GM21786 (cell line): Measurements from ENCODE around the gene VAPA.
"Not testable (repeated sequence)": the region's sequence is repeated elsewhere in the genome, so short reads cannot be mapped to it uniquely, and the experiment has no call there.

ENCODE experiments used
- ATAC-seq: cut with Tn5 transposase; IDR thresholded peaks from one replicate; pipeline ENCODE4 v1.9.1; 2021; ENCODE audit not compliant: unreplicated experiment

The VAPA gene

DNA sequence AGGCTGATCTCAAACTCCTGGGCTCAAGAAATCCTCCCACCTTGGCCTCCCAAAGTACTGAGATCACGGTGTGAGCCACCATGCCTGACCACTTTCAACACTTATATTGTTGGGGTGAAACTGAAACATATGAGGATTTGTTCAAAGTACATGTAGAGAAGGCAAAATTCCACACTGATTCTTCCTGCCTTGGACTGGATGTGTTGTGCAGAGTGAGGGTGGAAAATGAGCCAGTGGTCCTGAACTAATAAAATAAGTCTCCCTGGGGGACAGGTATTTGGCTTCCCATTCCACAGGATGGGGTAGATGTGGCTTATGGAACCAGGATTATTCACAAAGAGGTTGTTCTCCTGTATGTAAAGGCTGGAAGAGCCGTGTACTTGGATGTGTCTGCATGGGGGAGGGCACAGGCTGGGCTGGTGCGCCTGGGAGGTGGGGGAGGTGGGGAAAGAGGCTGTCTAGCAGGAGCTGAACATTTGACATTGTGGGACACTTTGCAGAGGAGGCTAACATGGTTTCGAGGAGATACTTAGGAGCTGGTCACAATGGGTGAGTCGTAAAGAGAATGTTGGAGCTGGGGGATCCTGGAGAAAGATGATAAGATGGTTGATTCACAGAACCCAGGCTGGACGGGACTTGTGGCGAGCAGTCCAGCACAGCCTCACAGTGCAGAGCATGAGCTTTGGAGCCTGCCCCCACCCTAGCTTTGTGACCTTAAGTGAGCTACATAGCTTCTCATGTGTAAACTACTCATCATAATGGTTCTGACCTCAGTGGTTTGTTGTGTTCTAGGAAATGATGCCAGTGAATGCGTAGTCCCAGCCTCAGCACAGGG is 28.4 kb upstream of the VAPA start, which contains the start of gene TXNDC2:
Gene TXNDC2 (plus strand): TSS at position 804 of the 835 bp plus-strand sequence. CDS start 708 bp downstream, outside the sequence.
- no peak for ATAC-seq

DNA sequence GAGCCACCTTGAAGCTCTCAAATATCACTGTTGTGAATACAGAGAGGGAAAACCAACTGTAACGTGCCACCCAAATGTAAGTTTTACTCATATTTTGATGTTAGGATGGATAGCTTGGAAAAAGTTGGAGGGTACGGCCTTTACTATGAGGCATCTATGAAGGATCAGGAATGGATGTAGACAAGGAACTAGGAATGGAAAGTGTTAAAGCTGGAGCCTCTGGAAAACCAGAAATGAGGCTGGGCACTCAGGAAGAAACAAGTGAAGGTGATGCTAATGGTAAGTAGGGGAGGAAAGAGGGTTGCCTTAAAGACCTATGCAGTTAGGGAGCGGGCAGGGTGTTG is 27.8 kb upstream of the VAPA start:
- ATAC-seq: no peak

DNA sequence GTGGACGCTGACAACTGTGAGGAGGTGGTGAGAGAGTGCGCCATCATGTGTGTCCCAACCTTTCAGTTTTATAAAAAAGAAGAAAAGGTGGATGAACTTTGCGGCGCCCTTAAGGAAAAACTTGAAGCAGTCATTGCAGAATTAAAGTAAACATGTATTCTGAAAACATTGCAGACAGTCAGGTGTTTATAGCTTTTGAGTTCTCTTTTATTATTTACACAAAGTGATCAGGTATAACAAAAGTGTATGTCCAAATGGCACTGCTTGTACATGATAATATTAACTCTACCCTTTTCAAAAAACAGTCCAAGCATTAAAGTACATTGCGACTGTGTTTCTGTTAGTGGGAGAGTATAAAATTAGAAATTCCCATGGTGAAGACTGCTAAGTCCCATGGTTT is 25.8 kb upstream of the VAPA start:
- ATAC-seq: no peak

DNA sequence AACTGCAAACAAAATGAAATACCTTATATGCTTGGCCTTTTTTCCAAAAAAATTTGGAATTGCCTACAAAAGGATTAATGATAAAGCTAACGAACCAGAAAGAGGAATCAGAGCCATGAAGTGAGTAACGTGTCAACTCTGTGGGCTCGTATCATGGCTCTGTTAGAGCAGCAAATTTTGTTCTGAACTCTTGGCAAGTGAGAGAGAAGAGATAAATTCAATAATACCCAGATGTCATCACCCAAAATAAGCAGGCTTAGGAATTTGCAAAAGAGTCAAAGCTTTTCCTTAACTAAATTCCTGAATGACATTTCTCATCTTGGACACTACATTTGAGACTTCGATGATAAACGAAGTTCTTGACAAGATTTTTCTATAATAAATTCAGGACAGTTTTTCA is 23.6 kb upstream of the VAPA start:
- no peak for ATAC-seq

DNA sequence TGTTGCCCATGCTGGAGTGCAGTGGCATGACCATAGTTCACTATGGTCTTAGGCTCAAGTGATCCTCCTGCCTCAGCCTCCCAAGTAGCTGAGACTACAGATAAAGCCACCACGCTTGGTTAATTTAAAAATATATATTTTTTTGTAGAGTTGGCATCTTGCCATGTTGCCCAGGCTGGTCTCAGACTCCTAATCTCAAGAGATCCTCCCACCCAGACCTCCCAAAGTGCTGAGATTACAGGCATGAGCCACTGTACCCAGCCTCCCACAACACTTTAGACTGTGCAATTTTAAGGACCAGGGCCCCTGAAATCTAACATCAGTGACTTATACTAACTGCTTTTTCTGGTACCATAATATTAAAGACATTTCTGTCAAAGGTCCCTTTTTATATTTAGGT is 22.9 kb upstream of the VAPA start:
- no peak for ATAC-seq

DNA sequence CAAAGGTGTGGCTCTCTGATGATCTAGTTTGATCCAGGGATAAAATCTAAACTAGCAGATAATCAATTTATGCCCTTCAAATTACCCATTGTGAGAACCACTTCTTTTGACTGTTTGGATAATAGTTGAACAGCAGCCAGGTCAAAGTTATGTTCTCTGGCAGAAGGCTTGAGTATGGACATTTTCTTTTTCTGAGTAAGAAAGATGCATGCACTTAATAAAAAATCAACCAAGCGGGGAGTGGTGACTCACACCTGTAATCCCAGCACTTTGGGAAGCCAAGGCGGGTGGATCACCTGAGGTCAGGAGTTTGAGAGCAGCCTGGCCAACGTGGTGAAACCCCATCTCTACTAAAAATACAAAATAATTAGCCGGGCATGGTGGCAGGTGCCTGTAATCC is 22.3 kb upstream of the VAPA start:
- ATAC-seq: not testable (repeated sequence)

DNA sequence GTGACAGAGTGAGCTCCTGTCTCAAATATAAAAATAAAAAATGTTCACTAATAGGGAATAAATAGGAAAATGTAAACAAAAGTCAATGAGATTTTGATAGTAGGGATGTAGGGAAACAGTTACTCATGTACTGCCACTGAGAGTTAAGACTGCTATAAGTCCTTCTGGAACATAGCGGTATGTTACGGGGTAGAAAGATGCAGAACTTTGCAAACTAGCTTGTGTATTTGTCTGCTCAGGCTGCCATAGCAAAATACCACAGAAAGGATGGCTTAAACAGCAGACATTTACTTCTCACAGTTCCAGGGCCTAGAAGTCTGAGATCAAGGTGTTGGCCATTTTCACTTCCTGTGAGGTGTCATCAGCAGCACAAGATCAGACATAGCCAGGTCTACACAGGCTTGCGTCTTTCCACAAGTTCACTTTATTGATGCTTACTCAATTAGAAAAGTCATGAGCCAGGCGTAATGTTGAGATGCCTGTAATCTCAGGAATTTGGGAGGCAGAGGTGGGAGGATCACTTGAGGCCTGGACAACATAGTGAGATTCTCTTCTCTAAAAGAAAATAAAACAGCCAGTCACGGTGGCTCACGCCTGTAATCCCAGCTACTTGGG is 19.3 kb upstream of the VAPA start:
- ATAC-seq: no peak

DNA sequence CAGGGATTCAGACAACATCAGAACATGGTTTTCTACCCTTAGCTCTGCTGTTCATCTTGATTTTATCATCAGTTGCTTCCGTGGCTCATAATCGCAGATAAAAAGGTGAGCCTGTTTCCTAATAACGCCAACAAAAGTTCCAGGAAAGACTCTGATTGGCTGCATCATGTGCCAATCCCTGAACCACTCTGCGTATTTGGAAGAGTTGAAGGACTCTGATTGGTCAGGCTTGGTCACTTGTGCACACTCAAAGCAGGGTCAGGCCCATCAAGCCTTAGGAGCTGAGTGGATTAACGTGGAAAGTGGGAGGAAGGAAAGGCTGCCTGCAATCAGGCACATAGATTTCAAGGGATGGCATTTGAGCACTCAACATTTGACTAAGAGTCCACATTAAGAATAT is 16.7 kb upstream of the VAPA start:
- ATAC-seq: no peak

DNA sequence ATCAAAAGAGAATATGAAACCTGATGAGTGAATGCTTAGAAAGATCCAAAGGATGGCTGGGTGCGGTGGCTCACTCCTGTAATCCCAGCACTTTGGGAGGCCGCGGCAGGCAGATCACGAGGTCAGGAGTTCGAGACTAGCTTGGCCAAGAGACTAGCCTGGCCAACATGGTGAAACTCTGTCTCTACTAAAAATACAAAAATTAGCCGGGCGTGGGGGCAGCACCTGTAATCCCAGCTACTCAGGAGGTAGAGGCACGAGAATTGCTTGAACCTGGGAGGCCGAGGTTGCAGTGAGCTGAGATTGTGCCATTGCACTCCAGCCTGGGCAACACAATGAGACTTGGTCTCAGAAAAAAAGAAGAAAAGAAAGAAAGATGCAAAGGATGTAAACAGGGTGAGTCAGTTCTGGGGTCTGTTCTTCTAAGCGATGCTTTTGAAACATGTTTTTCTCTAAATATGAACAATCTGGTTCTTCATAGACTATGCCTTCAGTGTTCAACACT is 16.0 kb upstream of the VAPA start:
- not testable (repeated sequence) for ATAC-seq

DNA sequence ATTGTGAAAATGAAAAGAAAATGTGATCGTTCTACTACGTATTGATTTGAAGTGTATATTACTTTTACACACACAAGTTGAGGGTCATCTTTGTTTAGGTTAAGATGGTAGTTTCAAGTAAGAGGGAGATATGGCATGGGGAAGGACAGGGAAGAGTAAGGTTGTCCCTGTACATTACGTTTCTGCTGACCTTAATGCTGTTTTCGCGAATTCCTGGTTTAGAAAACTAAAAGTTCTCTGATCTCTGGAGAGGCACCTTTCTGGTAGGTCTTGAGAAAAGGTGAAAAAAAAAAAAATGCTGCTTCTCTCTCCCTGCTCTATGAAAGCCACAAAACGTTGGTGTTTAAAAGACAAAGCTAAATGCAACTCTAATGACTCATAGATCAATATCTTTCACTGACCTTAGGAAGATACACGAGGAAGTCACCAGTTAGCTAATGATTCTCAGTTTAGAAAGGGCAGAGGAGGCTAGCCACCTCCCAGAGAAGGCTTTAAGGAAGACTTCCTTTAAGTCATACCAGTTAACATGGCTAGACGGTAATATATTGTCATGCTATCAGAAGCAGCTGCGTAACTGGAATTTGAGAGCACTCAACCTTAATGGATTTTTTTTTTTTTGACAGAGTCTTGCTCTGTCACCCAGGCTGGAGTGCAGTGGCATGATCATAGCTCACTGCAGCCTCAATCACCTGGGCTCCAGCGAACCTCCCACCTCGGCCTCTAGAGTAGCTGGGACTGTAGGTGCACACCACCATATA is 14.8 kb upstream of the VAPA start:
- ATAC-seq: no peak

DNA sequence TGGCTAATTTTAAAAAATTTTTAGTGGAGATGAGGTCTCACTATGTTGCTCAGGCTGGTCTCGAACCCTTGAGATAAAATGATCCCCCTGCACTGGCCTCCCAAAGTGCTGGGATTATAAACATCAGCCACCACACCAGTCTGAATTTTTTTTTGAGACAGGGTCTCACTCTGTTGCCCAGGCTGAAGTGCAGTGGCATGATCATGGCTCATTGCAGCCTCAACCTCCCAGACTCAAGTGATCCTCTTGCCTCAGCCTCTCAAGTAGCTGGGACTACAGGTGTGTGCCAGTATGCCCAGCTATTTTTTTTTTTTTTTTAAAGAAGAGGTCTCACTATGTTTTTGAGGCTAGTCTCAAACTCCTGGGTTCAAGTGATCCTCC is 14.3 kb upstream of the VAPA start:
- ATAC-seq: not testable (repeated sequence)

DNA sequence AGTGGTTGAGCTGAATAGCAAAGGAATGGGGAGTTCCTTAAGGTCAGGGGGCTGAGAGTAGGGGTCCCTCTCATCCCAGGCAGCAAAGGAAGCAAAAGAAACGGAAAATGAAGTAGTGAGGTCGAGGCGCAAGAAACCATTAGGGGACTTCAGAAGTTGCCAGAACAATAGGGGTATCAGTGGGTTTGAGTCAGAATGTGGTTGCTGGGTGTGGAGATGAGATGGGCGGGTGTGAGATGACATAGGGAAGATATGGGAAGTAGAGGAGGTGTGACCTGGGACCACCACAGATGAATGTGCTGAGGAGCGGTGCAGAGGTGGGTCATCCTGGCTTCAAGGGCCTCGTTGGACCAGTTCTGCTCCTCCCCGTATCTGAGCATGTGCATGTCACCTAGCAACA is 13.1 kb upstream of the VAPA start:
- no peak for ATAC-seq

DNA sequence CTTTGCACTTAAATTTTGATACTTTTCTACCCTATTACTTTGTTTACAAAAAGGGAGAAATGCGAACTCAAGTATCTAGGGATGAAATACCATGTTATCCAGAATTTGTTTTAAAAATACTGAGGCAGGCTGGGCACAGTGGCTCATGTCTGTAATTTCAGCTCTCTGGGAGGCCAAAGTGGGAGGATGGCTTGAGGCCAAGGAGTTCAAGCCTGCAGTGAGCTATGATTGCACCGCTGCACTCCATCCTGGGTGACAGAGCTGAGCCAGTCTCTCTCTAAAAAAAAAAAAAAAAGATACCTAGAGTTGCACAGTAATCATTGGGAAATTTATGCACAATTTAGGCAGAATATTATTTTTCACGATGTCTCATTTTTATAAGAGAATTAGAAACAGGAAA is 12.4 kb upstream of the VAPA start:
- no peak for ATAC-seq

DNA sequence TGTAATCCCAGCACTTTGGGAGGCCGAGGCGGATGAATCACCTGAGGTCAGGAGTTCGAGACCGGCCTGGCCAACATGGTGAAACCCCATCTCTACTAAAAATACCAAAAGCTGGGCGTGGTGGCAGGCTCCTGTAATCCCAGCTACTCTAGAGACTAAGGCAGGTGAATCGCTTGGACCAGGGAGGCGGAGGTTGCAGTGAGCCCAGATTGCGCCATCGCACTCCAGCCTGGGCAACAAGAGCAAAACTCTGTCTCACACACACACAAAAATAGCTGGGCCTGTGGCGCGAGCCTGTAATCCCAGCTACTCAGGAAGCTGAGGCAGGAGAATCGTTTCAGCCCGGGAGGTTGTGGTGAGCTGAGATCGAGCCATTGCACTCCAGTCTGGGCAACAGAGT is 11.6 kb upstream of the VAPA start:
- not testable (repeated sequence) for ATAC-seq

DNA sequence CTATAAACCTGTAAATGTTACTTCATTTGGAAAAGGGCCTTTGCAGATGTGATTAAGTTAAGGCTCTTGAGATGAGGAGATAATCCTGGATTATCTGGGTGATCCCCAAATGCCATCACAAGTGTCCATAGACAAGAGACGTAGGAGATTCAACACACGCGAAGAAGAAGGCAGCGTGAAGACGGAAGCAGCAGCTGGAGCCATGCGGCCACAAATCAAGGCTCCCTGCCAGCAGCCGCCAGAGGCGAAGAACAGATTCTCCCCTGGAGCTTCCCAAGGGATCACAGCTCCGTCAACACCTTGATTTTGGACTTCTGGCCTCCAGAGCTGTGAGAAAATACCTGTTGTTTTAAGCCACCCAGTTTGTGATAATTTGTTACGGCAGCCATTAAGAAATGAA is 11.0 kb upstream of the VAPA start:
- ATAC-seq: no peak

DNA sequence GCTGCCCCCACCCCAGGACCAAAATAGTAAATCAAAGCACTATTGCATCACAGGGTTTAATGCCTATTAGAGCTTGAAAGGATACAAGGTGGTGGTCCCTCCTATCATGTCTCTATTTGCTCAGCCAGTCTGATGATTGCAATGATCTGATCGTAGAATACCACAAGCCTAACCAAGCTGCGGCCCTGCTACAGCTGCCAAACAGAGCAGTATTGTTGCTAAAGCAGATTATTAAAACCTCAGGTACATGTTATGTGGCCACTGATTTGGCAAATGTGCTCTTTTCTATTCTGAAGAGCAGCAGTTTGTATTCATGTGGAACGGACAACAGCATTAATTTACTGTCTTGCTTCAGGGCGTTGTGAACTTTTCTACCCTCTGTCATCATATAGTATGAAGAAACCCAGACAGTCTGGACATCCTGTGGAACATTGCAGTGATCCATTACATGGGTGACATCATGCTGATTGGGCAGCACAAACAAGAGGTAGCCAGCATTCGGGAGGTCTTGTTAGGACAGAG is 8.4 kb upstream of the VAPA start:
- no peak for ATAC-seq

DNA sequence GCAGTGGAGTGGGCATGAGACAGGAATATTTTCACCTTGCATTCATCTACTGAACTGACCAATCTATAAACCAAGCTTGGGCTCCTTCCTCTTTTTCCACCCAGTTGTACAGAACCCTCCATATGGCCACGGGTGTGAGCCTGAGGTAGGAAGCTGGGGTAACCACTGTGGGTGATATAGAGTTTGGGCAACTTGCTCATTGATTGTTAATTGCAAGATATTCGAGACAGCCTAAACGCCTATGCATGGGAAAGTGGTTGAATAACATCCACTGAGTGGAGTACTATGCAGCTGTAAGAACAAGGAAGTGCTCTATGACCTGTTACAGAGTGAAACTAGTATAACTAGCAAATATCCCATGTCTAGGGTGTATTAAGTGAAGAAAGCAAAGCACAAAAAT is 7.3 kb upstream of the VAPA start:
- ATAC-seq: no peak

DNA sequence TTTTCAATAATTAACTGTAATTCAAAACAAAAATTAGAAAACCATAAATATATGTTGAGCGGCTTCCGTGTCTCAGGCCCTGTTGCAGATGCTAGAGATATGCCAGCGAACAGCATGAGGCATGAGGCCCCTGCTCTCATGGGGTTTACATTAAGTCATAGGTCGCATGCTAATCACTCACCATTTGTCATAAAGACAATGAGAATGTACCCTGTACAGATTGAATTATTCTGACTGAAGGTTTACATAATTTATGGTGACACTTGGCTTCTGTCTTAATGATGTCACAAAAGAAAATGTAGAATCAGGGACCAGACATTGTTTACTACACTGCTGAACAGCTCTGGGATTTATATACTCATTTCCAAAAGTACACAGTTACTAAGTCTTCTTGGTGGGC is 5.9 kb upstream of the VAPA start:
- no peak for ATAC-seq

DNA sequence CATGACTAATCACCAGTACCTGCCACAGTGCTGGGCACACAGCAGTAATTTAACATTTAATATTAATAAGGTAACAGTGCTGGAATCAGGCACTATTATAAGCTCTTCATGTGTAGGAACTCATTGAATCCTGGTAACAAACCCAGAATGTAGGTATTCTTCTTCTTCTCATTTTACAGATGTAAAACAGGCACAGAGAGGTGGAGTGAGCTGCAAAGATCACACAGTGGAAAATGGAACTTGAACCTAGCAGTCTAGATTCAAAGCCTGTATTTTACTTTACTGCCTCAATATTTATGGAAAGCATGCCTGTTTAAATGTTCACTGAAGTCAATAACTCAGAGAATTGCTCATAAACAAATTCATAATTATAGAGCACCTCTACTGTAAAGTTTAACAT is 3.7 kb upstream of the VAPA start:
- no peak for ATAC-seq

DNA sequence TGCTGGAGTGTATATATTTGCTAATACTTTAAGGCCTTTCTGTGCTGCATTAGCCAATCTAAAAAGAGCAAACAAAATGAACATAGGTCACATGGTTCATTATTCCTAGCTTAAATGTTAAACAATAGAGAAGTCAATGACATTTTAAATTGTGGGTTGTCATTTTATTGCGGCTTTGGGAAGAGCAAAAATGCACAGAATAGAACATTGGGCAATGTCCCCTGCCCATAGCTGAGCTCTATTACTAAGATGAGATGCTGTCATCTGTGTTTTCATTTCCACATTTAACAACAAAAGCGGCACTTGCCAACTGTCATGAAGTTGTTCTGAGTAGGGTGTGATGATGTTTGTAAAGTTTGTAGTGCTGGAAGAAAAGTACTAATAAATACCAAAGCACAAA is 3.2 kb upstream of the VAPA start:
- ATAC-seq: no peak

DNA sequence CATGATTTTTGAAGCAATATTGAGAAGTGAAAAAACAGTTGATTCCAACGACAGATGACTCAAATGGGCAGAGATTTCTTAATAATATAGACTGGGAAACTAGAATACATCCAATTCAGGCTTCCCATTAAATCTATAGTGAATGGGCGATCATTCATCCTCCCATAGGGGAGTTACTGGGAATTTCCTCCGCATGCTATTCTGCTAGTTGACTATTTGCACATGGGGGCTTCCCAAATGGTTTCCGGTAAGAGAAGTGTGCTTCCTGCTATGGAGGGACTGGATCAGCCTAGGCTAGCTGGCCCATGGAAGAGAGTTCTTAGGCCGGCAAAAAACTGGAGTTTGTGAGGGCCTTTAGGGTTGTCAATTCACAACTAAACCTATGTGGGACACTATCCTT is 2.6 kb upstream of the VAPA start:
- no peak for ATAC-seq

DNA sequence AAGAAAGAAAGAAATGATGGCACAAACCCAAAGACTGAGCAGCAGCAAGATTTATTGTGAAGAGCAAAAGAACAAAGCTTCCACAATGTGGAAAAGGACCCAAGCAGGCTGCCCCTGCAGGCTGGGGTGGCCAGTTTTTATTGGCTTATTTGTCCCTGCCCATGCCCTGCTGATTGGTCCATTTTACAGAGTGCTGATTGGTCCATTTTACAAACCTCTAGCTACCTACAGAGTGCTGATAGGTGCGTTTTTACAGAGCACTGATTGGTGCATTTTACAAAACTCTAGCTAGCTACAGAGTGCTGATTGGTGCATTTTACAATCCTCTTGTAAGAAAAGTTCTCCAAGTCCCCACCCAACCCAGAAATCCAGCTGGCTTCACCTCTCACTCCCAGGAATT is 1.5 kb upstream of the VAPA start:
- not testable (repeated sequence) for ATAC-seq
